ENCODE measurements around the gene ROCK2. TPM values are rescaled to one million over a fixed set of nuclear protein-coding genes. Genes with fewer than 3 reads are reported as not detected.

The ROCK2 gene
- total RNA-seq, 1 donor from 2014 or later, result 61.4 TPM

DNA sequence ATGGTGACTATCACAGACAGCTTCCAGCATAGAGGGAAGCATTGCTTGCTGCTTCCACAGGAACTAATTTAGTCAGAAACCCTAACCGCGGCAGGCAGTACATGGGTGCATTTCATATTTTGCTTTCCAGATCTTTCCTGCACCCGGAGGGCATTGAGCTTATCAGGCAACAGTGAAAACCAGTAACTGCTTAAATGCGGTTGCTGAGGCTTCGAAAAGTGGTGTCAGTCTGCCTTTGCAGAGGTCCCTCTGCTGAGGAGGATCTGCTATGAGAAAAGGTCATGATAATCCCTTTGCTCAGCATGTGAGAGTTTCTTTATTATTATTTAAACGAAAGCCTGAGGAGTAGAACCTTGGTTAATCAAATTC is 44.6 kb upstream of the ROCK2 start:
- peaks cover 79% of the 10 kb centered on the region for H3K4me1 Mint-ChIP-seq (ENCODE audit: low read depth)
- H3K27me3 Mint-ChIP-seq (ENCODE audit: low read depth), result no peaks in the 10 kb centered on the region
- peak overlapping the region; percentile 97 for H3K27ac Mint-ChIP-seq (ENCODE audit: unreplicated experiment)
- no peak overlapping the region for H3K4me3 Mint-ChIP-seq (ENCODE audit: unreplicated experiment)
- TF ChIP-seq, protein P1, sequence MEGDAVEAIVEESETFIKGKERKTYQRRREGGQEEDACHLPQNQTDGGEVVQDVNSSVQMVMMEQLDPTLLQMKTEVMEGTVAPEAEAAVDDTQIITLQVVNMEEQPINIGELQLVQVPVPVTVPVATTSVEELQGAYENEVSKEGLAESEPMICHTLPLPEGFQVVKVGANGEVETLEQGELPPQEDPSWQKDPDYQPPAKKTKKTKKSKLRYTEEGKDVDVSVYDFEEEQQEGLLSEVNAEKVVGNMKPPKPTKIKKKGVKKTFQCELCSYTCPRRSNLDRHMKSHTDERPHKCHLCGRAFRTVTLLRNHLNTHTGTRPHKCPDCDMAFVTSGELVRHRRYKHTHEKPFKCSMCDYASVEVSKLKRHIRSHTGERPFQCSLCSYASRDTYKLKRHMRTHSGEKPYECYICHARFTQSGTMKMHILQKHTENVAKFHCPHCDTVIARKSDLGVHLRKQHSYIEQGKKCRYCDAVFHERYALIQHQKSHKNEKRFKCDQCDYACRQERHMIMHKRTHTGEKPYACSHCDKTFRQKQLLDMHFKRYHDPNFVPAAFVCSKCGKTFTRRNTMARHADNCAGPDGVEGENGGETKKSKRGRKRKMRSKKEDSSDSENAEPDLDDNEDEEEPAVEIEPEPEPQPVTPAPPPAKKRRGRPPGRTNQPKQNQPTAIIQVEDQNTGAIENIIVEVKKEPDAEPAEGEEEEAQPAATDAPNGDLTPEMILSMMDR (IDR thresholded peaks at IDR 0.05), result no peak
- DNase-seq (ENCODE audit: low spot score), result no peak
- H3K9me3 Mint-ChIP-seq (ENCODE audit: low read depth), result no peaks in the 10 kb centered on the region
- H3K36me3 Mint-ChIP-seq (ENCODE audit: low read depth), result no peaks in the 10 kb centered on the region

DNA sequence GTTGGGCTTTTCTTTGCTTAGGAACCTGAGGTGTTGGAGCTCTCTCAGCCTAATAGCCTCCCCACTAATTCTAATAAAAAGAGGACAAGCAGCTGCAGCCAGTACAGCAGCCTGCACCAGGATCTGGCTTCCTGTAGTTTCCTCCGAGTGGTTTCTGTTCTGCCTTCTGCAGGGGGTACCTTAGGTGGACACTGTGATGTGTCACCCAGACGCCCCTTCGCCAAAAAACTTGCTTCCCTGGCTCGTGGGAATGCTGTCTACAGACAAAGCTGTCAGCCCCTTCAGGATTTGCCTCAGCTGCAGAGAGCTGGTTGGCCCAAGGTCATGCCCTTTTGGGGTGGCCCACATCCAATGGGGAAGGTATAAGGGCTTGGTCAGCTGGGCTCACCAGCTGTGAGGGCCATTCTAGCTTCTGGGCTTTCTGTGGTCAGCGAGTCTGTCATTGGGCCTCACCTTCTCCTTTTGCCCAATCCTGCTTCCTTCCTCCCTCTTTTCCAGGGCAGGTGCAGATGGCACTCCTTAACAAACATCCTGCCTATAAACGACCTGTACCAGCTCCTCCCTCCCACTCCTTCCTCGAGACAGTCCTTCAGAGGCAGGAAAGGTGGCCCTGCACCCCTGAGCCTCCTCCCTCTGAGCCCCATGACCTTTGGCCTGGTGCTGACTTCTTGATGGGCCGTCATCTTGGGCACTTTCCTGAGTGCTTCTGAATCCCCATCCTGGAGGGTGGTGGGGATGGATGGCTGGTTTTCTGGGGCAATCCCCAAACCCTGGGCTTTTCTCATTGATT is 44.0 kb upstream of the ROCK2 start:
- Mint-ChIP-seq H3K4me1 (ENCODE audit: low read depth) (peaks cover 73% of the 10 kb centered on the region), H3K27me3 (ENCODE audit: low read depth) (no peaks in the 10 kb centered on the region), H3K36me3 (ENCODE audit: low read depth) (no peaks in the 10 kb centered on the region), H3K9me3 (ENCODE audit: low read depth) (no peaks in the 10 kb centered on the region), H3K27ac (ENCODE audit: unreplicated experiment) (peak overlapping the region; percentile 97), H3K4me3 (ENCODE audit: unreplicated experiment) (no peak overlapping the region)
- DNase-seq (ENCODE audit: low spot score), result no peak
- TF ChIP-seq, protein P1 (IDR thresholded peaks at IDR 0.05), result no peak

DNA sequence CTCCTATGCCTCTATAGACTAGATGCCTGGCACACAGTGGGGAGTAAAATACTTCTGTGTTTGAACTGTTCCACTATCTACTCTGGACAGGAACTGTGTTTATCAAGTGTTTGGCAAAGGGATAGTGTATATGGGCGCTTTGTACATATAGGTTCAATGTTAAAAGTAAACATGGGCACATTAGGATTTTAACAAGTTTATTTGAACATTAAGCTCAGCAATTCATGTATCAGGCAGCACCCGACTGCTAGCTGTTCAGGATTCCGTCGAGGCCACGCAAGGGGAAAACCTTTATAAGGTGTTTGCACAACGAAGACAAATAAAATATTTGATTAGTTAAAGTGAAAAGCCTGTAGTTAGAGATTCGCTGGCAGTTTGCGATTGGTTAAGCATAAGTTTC is 43.4 kb upstream of the ROCK2 start:
- Mint-ChIP-seq H3K36me3 (ENCODE audit: low read depth) (no peaks in the 10 kb centered on the region), H3K4me1 (ENCODE audit: low read depth) (peaks cover 69% of the 10 kb centered on the region), H3K27ac (ENCODE audit: unreplicated experiment) (no peak overlapping the region), H3K27me3 (ENCODE audit: low read depth) (no peaks in the 10 kb centered on the region), H3K4me3 (ENCODE audit: unreplicated experiment) (no peak overlapping the region), H3K9me3 (ENCODE audit: low read depth) (no peaks in the 10 kb centered on the region)
- TF ChIP-seq, protein P1 (IDR thresholded peaks at IDR 0.05), result no peak
- no peak for DNase-seq (ENCODE audit: low spot score)

DNA sequence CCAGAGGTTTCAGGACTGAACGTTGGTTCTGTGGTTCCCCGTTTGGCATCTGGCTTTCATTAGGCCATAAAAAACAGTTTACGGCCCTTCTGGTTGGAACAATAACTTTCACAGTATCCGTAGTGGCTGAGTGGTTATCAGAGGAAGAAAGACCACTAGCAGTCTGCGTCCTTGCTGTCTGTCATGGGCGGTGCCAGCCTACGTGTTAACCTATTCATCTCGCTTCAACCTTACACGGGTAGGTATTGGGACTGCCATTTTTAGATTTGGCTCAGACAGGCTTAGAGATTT is 42.6 kb upstream of the ROCK2 start:
- TF ChIP-seq, protein P1 (IDR thresholded peaks at IDR 0.05), result no peak
- H3K27ac Mint-ChIP-seq (ENCODE audit: unreplicated experiment), result peak overlapping the region; percentile 32
- no peak overlapping the region for H3K4me3 Mint-ChIP-seq (ENCODE audit: unreplicated experiment)
- H3K9me3 Mint-ChIP-seq (ENCODE audit: low read depth), result no peaks in the 10 kb centered on the region
- no peaks in the 10 kb centered on the region for H3K27me3 Mint-ChIP-seq (ENCODE audit: low read depth)
- no peak for DNase-seq (ENCODE audit: low spot score)
- H3K4me1 Mint-ChIP-seq (ENCODE audit: low read depth), result peaks cover 62% of the 10 kb centered on the region
- no peaks in the 10 kb centered on the region for H3K36me3 Mint-ChIP-seq (ENCODE audit: low read depth)

DNA sequence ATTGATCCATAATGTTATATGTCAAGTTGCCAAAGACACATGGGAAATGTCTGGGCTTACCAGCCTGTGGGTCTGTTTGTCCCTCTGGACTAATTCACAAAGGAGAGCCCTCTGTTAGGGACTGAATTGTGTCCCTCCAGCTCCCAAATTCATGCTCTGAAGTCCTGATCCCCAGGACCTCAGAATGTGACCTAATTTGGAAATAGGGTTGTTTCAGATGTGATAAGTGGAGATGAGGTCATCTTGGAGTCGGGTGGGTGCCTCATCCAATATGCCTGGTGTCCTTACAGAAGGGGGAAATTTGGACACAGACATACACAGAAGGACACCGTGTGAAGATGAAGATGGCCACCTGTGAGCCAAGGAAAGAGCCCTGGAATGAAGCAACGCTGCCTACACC is 41.4 kb upstream of the ROCK2 start:
- H3K4me1 Mint-ChIP-seq (ENCODE audit: low read depth), result peaks cover 54% of the 10 kb centered on the region
- no peaks in the 10 kb centered on the region for H3K36me3 Mint-ChIP-seq (ENCODE audit: low read depth)
- TF ChIP-seq, protein P1 (IDR thresholded peaks at IDR 0.05), result no peak

More for the DNA sequence above, 41.4 kb upstream of the ROCK2 start:
- no peak overlapping the region for H3K4me3 Mint-ChIP-seq (ENCODE audit: unreplicated experiment)
- peak overlapping the region; percentile 86 for H3K27ac Mint-ChIP-seq (ENCODE audit: unreplicated experiment)
- H3K9me3 Mint-ChIP-seq (ENCODE audit: low read depth), result no peaks in the 10 kb centered on the region
- no peak for DNase-seq (ENCODE audit: low spot score)
- no peaks in the 10 kb centered on the region for H3K27me3 Mint-ChIP-seq (ENCODE audit: low read depth)

Data from chondrocyte (in vitro differentiated cells).